ENCODE measurements around the gene PSIP1.

Gene PSIP1

DNA sequence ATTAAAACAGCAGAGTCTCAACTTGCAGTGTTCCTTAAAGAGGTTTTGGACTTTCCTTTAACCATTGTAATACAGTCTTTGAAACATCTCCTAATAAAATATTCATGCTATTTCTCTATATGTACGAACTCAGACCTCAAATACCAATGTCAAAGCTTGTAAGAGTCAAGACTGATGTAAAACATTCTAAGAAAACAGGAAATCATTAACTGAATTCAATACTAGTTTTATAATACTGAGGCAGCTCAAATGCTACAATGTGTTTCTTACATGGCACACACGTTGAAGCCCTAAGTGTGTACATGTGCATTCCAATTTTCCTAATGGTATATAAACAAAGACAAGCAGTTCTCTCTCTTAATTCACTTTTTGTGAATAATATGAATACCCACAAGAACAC lies 11.6 kb downstream of the PSIP1 start:
- H3K36me3 ChIP-seq (ENCODE audit: insufficient read depth, low read depth, low read length), result peaks cover 97% of the 10 kb centered on the region

DNA sequence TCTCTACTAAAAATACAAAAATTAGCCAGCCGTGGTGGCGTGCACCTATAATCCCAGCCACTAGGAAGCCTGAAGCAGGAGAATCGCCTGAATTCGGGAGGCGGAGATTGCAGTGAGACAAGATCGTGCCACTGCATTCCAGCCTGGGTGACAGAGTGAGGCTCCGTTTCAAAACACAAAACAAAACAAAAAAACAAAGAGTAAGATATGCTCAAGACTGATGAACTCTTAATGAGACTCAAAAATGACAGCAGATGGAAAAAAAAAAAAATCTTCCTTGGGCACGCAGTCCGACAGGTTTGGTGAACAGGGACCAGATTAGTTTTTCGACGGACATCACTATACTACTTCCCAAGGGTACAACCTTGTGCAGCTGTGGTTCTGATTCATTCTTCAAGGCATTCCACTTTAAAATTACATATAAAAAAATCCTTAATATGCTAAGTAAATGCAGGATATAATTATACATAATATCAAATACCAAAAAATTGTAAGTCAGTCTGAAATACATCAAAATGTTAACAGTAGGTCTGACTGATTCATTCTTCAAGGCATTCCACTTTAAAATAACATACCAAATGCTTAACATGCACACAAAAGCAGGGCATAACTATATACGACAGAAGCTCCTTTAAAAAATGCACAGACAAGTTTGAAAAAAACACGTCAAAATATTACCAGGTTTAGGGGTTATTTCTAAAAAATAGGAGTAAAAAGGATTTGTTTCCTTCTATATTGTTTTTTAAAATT lies 12.3 kb downstream of the PSIP1 start:
- no peak overlapping the region for H3K27ac ChIP-seq (ENCODE audit: low read length)
- H3K36me3 ChIP-seq (ENCODE audit: insufficient read depth, low read depth, low read length), result peaks cover 97% of the 10 kb centered on the region
- H3K4me1 ChIP-seq (ENCODE audit: insufficient read depth, low read length), result no peaks in the 10 kb centered on the region
- H3K9me3 ChIP-seq (ENCODE audit: insufficient read depth, low read depth, low read length), result peaks cover 4% of the 10 kb centered on the region; the same call in 1 of the 2 replicates
- no peak overlapping the region for H3K9ac ChIP-seq (ENCODE audit: low read depth, low read length)
- no peak overlapping the region for H3K4me3 ChIP-seq (ENCODE audit: low read length)
- no peaks in the 10 kb centered on the region for H3K27me3 ChIP-seq (ENCODE audit: insufficient read depth, low read length)

More for the DNA sequence above, 11.6 kb downstream of the PSIP1 start:
- H3K4me3 ChIP-seq (ENCODE audit: low read length), result no peak overlapping the region
- no peak overlapping the region for H3K9ac ChIP-seq (ENCODE audit: low read depth, low read length)
- no peaks in the 10 kb centered on the region for H3K9me3 ChIP-seq (ENCODE audit: insufficient read depth, low read depth, low read length)
- no peaks in the 10 kb centered on the region for H3K4me1 ChIP-seq (ENCODE audit: insufficient read depth, low read length)
- no peak overlapping the region for H3K27ac ChIP-seq (ENCODE audit: low read length)
- no peaks in the 10 kb centered on the region for H3K27me3 ChIP-seq (ENCODE audit: insufficient read depth, low read length)

DNA sequence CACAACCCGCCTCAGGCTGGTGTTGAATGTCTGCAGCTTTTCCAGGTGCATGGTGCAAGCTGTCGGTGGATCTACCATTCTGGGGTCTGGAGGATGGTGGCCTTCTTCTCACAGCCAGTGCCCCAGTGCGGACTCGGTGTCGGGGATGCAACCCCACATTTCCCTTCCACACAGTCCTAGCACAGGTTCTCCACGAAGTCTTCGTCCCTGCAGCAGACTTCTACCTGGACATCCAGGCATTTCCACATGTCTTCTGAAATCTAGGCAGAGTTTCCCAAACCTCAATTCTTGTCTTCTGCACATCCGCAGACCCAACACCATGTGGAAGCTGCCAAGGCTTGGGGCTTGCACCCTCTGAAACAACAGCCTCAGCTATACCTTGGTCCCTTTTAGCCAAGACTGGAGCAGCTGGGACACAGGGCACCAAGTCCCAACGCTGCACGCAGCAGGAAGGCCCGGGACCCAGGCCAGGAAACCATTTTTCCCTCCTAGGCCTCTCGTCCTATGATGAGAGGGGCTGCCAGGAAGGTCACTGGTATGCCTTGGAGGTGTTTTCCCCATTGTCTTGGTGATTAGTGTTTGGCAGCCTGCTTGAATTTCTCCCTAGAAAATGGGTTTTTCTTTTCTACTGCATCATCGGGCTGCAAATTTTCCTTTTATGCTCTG lies 18.2 kb downstream of the PSIP1 start:
- Histone ChIP-seq H3K27me3 (ENCODE audit: insufficient read depth, low read length) (no peaks in the 10 kb centered on the region), H3K9ac (ENCODE audit: low read depth, low read length) (no peak overlapping the region), H3K36me3 (ENCODE audit: insufficient read depth, low read depth, low read length) (peaks cover 99% of the 10 kb centered on the region), H3K4me1 (ENCODE audit: insufficient read depth, low read length) (no peaks in the 10 kb centered on the region), H3K9me3 (ENCODE audit: insufficient read depth, low read depth, low read length) (peaks cover 16% of the 10 kb centered on the region), H3K27ac (ENCODE audit: low read length) (no peak overlapping the region), H3K4me3 (ENCODE audit: low read length) (no peak overlapping the region)

DNA sequence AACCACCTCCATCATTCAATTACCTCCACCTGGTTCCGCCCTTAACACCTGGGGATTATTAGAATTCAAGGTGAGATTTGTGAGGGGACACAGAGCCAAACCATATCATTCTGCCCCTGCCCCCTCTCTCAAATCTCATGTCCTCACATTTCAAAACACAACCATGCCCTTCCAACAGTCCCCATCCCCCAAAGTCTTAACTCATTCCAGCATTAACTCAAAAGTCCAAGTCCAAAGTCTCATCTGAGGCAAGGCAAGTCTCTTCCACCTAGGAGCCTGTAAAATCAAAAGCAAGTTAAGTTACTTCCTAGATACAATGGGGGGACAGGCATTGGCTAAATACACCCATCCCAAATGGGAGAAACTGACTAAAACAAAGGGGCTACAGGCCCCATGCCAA lies 18.8 kb downstream of the PSIP1 start:
- Histone ChIP-seq H3K4me1 (ENCODE audit: insufficient read depth, low read length) (no peaks in the 10 kb centered on the region), H3K27ac (ENCODE audit: low read length) (no peak overlapping the region), H3K9ac (ENCODE audit: low read depth, low read length) (no peak overlapping the region), H3K27me3 (ENCODE audit: insufficient read depth, low read length) (no peaks in the 10 kb centered on the region), H3K36me3 (ENCODE audit: insufficient read depth, low read depth, low read length) (peaks cover 99% of the 10 kb centered on the region), H3K4me3 (ENCODE audit: low read length) (no peak overlapping the region), H3K9me3 (ENCODE audit: insufficient read depth, low read depth, low read length) (peaks cover 16% of the 10 kb centered on the region)

DNA sequence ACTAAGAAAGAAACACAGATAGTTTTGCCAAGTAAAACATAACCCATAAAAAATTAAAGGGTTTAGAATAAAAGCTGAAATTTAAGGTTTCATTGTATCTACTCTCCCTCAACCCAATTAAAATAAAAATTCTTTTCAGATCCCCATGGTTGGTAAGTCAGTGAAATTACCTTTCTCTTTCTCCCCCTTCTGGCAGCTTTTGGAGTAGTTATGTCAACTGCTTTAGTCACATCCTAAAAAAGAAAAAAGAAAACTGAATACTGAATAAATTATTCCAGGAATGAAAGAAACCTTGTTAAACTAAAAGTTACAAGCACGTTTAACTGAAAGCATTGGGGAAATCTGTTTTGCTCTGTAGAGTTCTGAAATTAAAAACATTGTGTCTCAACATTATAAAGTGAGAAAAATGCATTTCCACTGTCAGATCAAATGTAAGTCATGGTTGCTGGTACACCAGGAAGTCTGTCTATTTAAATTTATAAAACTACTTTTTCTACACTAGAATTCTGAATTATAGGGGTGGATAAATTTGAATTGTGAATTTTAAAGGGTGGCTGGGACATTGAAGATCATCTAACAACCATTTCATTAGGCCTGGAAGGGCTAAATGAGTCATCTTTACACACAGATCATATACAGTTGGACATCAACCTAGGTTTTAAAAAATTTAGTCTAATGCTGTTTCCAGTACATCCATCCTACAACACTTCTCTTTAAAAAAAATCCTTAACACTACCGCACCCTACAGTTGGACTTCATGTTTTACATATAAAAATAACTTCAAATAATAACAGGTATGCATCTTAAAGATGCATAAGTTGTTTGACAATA lies 24.7 kb downstream of the PSIP1 start:
- H3K36me3 ChIP-seq (ENCODE audit: insufficient read depth, low read depth, low read length), result peaks cover 98% of the 10 kb centered on the region
- H3K27ac ChIP-seq (ENCODE audit: low read length), result no peak overlapping the region
- H3K9me3 ChIP-seq (ENCODE audit: insufficient read depth, low read depth, low read length), result no peaks in the 10 kb centered on the region
- H3K9ac ChIP-seq (ENCODE audit: low read depth, low read length), result no peak overlapping the region
- H3K4me3 ChIP-seq (ENCODE audit: low read length), result no peak overlapping the region
- no peaks in the 10 kb centered on the region for H3K27me3 ChIP-seq (ENCODE audit: insufficient read depth, low read length)
- no peaks in the 10 kb centered on the region; the same call in 1 of the 2 replicates for H3K4me1 ChIP-seq (ENCODE audit: insufficient read depth, low read length)

DNA sequence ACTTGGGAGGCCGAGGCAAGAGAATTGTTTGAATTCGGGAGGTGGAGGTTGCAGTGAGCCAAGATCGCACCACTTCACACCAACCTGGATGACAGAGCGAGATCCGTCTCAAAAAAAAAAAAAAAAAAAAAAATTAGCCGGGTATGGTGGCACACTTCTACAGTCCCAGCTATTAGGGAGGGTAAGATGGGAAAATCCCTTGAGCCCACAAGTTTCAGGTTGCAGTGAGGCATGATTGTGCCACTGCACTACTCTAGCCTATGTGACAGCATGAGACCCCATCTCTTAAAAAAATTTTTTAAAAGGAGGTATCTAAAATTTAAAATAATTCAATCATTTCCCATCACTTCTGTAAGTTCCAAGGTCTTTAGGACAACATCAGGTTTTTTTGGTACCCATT lies 26.0 kb downstream of the PSIP1 start:
- H3K36me3 ChIP-seq (ENCODE audit: insufficient read depth, low read depth, low read length), result peaks cover 98% of the 10 kb centered on the region
- no peaks in the 10 kb centered on the region for H3K9me3 ChIP-seq (ENCODE audit: insufficient read depth, low read depth, low read length)
- no peak overlapping the region for H3K4me3 ChIP-seq (ENCODE audit: low read length)
- no peaks in the 10 kb centered on the region for H3K27me3 ChIP-seq (ENCODE audit: insufficient read depth, low read length)
- H3K9ac ChIP-seq (ENCODE audit: low read depth, low read length), result no peak overlapping the region
- no peaks in the 10 kb centered on the region; the same call in 1 of the 2 replicates for H3K4me1 ChIP-seq (ENCODE audit: insufficient read depth, low read length)
- no peak overlapping the region for H3K27ac ChIP-seq (ENCODE audit: low read length)

DNA sequence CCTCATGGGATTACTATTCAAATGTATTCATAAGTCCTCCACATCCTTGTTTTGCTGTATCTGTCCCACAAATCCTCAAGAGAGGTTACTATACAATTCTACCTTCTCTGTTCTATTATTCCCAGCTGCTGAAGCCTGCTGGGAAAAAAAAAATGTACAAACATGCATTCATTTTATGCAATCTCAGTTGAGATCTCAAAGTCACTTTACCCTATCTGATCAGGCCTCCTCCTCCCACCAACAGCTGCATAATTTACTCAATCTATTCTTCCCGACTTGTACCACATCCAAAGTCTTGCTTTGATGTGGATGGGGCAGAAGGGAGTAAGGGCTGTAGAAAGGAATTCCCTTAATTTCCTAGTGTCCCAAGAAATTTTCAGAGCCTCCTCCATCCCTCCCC lies 28.6 kb downstream of the PSIP1 start:
- Histone ChIP-seq H3K4me1 (ENCODE audit: insufficient read depth, low read length) (no peaks in the 10 kb centered on the region; the same call in 1 of the 2 replicates), H3K9ac (ENCODE audit: low read depth, low read length) (no peak overlapping the region), H3K9me3 (ENCODE audit: insufficient read depth, low read depth, low read length) (no peaks in the 10 kb centered on the region), H3K27me3 (ENCODE audit: insufficient read depth, low read length) (no peaks in the 10 kb centered on the region), H3K36me3 (ENCODE audit: insufficient read depth, low read depth, low read length) (peaks cover 99% of the 10 kb centered on the region), H3K27ac (ENCODE audit: low read length) (no peak overlapping the region), H3K4me3 (ENCODE audit: low read length) (no peak overlapping the region)

DNA sequence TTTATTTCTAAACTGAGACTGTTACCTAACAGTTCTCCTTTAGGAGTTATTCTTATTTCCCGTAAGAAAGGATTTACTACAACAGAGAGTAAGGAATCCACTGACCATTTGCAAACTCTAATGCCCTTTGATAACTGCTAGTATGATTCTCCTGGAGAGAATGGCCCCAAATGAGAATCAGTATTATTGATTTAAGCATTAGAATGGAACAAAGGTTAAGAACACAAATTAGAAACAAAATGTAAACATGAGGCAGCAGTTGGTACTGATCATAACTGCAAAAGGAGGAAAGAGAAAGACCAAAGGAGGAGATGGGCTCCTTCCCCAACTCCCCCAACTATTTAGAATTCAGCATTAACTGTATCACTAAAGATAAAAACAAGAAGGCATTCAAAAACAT lies 30.7 kb downstream of the PSIP1 start:
- Histone ChIP-seq H3K4me3 (ENCODE audit: low read length) (no peak overlapping the region), H3K36me3 (ENCODE audit: insufficient read depth, low read depth, low read length) (peaks cover 99% of the 10 kb centered on the region), H3K27ac (ENCODE audit: low read length) (no peak overlapping the region), H3K9me3 (ENCODE audit: insufficient read depth, low read depth, low read length) (no peaks in the 10 kb centered on the region), H3K4me1 (ENCODE audit: insufficient read depth, low read length) (no peaks in the 10 kb centered on the region; the same call in 1 of the 2 replicates), H3K9ac (ENCODE audit: low read depth, low read length) (no peak overlapping the region), H3K27me3 (ENCODE audit: insufficient read depth, low read length) (no peaks in the 10 kb centered on the region)

DNA sequence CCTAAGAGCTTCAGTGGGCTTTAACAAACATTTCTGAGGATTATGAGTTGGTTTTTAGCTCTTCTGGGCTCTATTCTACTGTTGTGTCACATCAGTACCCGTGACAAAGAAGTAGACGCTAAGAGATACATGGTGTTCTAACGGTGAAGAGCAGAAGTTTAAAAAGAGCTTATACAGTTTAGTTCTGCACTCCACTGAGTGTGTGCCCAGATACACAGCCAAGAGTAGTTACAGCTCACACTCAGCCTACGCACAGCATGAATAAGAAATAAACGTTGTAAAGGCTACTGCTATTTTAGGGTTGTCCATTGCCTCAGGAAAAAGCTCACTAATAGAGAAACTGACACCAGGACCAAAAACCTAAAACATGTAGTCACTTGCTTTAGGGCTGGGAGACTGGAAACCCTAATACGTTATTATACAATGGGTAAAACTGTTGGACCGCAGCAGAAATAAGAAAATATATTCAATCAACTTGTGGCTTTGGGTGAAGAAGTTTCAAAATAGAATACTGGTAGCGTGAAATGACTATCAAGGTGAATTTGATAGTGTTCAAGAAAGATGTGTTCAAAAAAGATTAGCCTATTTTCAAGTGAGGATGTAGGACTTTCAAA lies 34.7 kb downstream of the PSIP1 start:
- Histone ChIP-seq H3K9ac (ENCODE audit: low read depth, low read length) (no peak overlapping the region), H3K4me1 (ENCODE audit: insufficient read depth, low read length) (no peaks in the 10 kb centered on the region), H3K27me3 (ENCODE audit: insufficient read depth, low read length) (no peaks in the 10 kb centered on the region), H3K36me3 (ENCODE audit: insufficient read depth, low read depth, low read length) (peaks cover 100% of the 10 kb centered on the region), H3K4me3 (ENCODE audit: low read length) (no peak overlapping the region), H3K9me3 (ENCODE audit: insufficient read depth, low read depth, low read length) (no peaks in the 10 kb centered on the region), H3K27ac (ENCODE audit: low read length) (no peak overlapping the region)

DNA sequence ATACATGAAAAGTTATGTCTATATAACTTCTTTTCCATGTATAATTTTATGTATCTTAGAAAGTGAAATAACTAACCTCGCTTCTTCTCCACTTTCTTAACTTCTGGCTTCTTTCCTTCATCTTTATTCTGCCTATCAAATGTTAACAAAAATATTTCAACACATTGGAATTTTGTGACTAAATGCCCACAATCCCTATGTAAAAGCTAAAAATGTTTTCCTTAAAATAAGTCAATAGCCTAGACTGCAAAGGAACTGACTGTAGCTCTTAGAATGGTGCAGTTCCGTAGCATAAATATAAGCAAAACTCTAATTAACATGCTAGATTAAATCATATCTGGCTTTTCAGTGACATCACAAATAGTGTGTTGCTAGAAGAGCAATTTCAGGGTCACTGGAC lies 40.9 kb downstream of the PSIP1 start:
- H3K27ac ChIP-seq (ENCODE audit: low read length), result no peak overlapping the region
- peaks cover 100% of the 10 kb centered on the region for H3K36me3 ChIP-seq (ENCODE audit: insufficient read depth, low read depth, low read length)

DNA sequence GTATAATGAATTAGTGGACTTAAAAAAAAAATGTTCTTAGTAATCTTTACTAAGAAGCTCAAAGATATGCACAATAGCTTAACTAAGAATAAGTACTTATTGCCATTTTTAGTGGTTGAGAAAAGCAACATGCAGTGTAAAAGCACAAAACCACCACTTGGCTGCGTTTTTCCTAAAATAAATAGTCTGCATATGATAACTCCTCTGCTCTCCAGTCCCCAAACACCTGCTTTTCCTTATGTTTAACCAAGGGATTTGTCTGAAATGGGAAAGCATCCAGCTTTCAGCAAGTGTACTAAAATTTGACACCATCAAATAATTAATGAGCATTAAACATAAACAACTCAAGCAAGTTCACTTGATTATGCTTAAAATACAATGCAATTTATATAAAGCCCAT lies 41.4 kb downstream of the PSIP1 start:
- Histone ChIP-seq H3K4me3 (ENCODE audit: low read length) (no peak overlapping the region), H3K4me1 (ENCODE audit: insufficient read depth, low read length) (no peaks in the 10 kb centered on the region), H3K36me3 (ENCODE audit: insufficient read depth, low read depth, low read length) (peaks cover 100% of the 10 kb centered on the region), H3K9me3 (ENCODE audit: insufficient read depth, low read depth, low read length) (no peaks in the 10 kb centered on the region), H3K9ac (ENCODE audit: low read depth, low read length) (no peak overlapping the region), H3K27ac (ENCODE audit: low read length) (no peak overlapping the region), H3K27me3 (ENCODE audit: insufficient read depth, low read length) (no peaks in the 10 kb centered on the region)

More for the DNA sequence above, 40.9 kb downstream of the PSIP1 start:
- H3K4me3 ChIP-seq (ENCODE audit: low read length), result no peak overlapping the region
- H3K9ac ChIP-seq (ENCODE audit: low read depth, low read length), result no peak overlapping the region
- no peaks in the 10 kb centered on the region for H3K9me3 ChIP-seq (ENCODE audit: insufficient read depth, low read depth, low read length)
- H3K27me3 ChIP-seq (ENCODE audit: insufficient read depth, low read length), result no peaks in the 10 kb centered on the region
- no peaks in the 10 kb centered on the region for H3K4me1 ChIP-seq (ENCODE audit: insufficient read depth, low read length)
